VCaP (cell line): ENCODE measurements around the gene RDX.
A peak's percentile ranks its signal among the peaks of the same experiment; 100 is the strongest.
"Not testable (repeated sequence)": the region's sequence is repeated elsewhere in the genome, so short reads cannot be mapped to it uniquely, and the experiment has no call there.

Experiments
- H3K27ac ChIP-seq: fragments of 450-650 bp; 2 replicates; pipeline ENCODE4 v1.5.1; 2017
- CTCF ChIP-seq: fragments of 450-650 bp; conservative IDR thresholded peaks from 2 replicates; pipeline ENCODE4 v1.5.1; 2017; ENCODE audit warnings: mild to moderate bottlenecking, moderate library complexity

The RDX gene

GRCh38 chr11:110217936-110218335 lies 78.5 kb downstream of the RDX start:
- H3K27ac ChIP-seq, result no peak overlapping the region
- no peak for TF ChIP-seq CTCF

GRCh38 chr11:110217223-110217877 lies 79.1 kb downstream of the RDX start:
- no peak overlapping the region for H3K27ac ChIP-seq
- TF ChIP-seq CTCF, result no peak

DNA sequence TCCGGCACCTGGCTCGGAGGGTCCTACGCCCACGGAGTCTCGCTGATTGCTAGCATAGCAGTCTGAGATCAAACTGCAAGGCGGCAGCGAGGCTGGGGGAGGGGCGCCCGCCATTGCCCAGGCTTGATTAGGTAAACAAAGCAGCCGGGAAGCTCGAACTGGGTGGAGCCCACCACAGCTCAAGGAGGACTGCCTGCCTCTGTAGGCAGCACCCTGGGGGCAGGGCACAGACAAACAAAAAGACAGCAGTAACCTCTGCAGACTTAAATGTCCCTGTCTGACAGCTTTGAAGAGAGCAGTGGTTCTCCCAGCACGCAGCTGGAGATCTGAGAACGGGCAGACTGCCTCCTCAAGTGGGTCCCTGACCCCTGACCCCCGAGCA lies 87.1 kb downstream of the RDX start:
- H3K27ac ChIP-seq, result not testable (repeated sequence)

- H3K27ac ChIP-seq, result peak overlapping the region; percentile 71
These were observed 87.6 kb downstream of the RDX start for GRCh38 chr11:110208678-110209312.

DNA sequence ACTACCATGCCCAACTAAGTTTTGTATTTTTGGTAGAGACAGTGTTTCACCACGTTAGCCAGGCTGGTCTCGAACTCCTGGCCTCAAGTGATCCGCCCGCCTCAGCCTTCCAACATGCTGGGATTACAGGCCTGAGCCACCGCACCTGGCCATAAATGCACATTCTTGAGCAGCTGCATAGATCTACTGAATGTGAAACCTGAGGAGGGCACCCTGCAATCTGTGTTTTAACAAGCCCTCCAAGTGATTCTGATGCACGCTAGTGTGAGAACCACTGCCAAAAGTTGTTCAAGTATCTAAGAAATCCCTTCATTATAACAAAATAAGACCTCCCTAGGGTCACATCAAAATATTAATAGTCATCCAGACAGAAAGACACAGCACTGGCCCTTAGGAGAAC lies 89.3 kb downstream of the RDX start:
- H3K27ac ChIP-seq, result peak overlapping the region; percentile 71

GRCh38 chr11:110200836-110201235 lies 95.6 kb downstream of the RDX start:
- no peak for TF ChIP-seq CTCF
- H3K27ac ChIP-seq, result no peak overlapping the region

More for the DNA sequence above, 89.3 kb downstream of the RDX start:
- no peak for TF ChIP-seq CTCF

GRCh38 chr11:110200241-110200640 lies 96.2 kb downstream of the RDX start:
- no peak overlapping the region for H3K27ac ChIP-seq
- no peak for TF ChIP-seq CTCF

DNA sequence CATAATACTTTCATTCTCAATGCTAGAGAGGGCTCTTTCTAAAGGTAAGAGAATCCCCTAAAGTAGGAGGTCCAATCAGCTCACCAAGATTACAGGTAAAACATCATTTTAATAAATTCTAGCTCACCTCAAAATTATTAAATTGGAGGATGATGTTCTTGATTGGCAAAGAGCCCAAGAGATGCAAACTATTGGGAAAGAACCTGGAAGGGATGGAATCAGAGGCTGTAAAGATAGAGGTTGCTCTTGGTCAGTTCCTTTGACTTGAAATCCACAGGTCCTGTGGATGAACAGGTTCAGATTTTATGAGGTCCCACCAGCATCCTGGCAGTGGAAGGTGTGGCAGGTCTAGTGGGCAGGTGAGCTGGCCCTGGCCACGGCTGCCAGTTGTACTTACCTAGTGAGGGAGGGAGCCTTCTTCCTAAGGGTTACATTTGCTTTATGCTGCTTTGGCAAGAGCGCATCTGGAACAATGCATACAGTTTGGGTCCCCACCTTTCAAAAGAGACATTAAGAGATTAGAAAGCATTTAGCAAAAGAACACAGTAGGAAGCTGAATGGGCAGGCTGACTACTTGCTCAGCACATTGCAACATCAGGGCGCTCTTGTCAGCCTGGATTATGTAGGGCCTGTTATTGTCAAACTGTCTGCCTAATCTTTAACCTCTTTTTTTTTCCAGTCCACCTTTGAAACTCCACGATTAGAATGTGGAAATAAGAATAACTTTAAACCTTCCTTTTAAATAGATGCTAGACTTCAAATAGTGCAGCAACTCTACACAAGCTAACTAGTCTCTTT lies 97.0 kb downstream of the RDX start:
- H3K27ac ChIP-seq, result no peak overlapping the region

More for the DNA sequence above, 97.0 kb downstream of the RDX start:
- TF ChIP-seq CTCF, result no peak
